HCEC 1CT (cell line): Measurements from ENCODE around the gene MAEA.
"Not testable (repeated sequence)": the region's sequence is repeated elsewhere in the genome, so short reads cannot be mapped to it uniquely, and the experiment has no call there.

Experiments used
- DNase-seq: peaks from one replicate; pipeline ENCODE4 v3.0.0-alpha.2; 2017

The MAEA gene

GRCh38 chr4:1285151-1285789 is 4.4 kb upstream of the MAEA start:
- no peak for DNase-seq

DNA sequence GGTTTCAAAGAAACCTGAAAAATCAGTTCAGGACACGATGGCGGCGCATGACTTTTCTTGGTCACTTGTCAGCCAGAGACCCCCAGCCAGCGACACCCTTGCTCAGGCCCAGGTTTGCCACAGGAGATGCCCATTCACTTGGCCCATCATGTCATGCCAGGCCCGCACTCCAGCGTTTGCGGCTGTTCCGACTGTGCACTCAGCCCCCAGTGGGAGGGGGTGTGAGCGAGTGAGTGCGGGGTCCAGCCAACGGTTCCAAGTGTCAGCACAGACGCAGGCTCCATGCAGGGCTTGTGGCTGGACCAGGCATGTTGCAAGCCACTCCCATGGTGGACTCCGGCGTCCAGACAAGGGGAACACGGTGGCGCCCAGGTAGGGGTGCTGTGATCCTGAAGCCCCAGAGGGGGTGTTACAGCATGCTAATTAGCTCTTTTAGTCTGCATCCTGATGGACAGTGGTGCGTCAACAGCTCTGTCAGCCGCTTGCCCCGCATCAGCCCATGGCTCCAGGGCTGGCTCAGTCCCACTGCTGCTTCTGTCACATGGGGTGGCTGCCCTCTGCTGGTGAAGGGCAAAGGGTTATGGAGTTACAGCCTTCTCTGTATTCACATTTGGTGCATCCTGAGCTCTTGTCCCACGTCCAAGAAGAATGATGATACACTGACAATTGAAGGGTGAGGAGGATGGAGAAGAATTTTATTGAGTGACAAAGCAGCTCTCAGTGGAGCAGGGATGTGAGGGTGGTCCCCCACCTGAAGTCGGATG is 3.7 kb upstream of the MAEA start:
- DNase-seq: no peak

DNA sequence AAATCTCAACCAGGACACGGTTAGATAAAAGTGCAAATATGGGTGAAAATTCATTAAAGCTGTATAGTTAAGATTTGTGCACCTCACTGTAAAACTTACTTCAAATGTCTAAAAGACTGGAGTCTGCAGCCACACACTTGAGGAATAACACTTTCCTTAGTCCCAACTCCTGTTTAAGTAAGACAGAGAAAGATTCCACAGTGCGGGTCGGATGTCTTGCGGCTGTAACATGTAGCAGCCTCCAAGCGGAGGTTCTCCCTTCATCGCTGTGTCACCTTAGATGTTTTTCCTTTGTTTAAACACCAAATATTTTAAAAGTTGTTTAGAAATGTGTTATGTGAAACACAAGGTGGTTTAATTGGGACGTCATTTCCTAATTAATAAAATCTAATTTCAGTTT is 905 bp upstream of the MAEA start:
- no peak for DNase-seq

DNA sequence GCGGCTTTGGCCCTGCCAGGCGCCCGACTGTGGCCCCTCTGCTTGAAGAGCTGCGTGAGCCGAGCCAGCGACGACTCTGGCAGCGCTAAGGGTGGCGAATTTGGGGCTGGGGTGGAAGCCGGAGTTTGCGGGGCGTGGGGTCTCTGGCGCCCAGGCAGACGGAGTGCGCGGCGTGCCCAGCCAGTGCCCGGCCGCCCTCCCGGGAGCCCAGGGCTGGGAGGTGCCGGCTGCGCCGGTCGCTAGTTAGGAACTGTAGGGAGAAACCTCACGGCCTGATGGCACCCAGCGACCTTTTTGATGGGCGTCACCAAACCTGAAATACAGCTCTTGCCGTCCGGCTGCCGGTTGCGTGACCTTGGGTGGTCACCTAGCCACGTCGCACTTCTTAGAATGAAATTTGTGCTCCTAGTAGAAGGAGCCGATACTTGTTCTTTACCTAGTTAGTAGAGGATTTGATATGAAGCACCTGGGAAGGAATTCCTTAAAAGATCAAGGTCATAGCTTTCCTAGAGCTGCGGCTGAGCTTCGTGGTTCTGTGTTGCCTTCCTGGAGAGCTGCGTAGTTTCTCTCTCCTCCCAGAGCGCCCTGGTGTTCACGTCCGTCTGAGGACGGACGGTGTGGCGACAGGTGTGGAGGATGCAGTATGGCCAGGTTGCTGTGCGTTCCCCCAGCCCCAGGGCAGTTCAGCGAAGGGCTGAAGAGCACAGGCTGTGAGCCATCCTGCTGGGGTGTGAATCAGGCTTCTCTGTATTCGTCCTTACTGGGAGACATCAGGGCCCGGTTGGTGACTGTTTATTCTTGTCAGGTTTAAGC is 680 bp downstream of the MAEA start:
- DNase-seq: no peak

GRCh38 chr4:1291091-1291490 is 1.4 kb downstream of the MAEA start:
- DNase-seq: no peak

DNA sequence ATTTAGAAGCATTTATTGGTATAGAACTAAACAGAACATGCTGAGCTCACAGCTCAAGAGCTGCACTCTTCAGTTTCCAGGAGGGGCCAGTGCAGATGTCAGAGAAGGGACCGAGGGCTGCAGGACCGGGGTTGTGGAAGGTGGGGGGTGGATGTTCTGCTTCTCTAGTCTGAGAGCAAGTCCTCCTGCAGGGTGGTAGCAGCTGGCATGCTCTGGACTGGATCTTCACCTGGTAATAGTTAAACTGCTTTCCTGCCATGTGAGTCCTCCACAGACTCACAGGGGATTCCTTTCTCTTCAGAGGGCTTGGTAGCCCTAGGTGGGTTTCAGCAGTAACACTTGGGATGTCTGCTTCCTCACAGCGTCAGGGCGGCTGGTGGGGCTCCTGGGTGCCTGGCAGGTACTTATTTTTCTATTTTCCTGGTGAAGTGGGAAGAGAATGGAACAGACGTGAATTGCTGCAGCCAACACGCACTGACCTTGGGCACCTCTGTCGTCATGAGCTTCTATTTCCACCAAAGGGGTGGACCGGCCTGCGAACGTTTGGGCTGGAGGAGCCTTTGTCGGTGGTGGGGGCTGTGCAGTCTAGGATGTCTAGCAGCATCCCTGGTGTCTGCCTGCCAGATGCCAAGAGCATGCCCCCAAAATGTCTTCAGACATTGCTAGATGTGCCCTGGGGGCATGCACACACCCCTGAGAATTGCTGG is 2.5 kb downstream of the MAEA start:
- no peak for DNase-seq

DNA sequence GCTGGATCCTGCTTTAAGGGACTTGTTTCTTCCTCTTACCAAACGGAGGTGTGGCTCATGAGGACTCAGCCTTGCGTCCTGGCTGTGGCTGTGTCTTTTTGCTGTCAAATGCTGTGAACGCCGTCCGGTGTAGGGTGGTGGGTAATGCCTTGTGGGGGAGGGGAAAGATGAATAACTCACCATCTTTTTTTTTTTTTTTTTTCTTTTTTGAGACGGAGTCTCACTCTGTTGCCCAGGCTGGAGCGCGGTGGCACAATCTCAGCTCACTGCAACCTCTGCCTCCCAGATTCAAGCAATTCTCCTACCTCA is 3.0 kb downstream of the MAEA start:
- DNase-seq: not testable (repeated sequence)

GRCh38 chr4:1293531-1293941 is 3.8 kb downstream of the MAEA start:
- no peak for DNase-seq

GRCh38 chr4:1293991-1294390 is 4.3 kb downstream of the MAEA start:
- DNase-seq: no peak

DNA sequence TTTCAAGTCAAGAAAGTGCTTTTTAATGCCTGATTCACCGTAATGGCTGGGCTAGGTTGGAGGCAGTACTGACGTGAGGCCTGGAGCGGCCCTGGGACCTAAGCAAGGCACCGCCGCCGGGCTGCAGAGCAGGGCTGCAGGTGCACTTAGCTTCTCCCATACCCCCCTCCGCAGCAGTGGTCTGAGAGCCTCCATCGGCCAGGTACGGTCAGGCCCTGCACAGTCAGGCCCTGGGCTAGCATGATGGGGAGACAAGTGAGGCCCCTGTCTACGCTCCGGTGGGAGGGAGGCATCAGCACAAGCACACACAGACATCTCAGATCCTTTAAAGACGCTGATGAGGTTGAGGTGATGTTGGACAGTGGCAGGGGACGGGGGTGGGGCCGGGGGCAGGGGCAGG is 4.7 kb downstream of the MAEA start:
- no peak for DNase-seq

DNA sequence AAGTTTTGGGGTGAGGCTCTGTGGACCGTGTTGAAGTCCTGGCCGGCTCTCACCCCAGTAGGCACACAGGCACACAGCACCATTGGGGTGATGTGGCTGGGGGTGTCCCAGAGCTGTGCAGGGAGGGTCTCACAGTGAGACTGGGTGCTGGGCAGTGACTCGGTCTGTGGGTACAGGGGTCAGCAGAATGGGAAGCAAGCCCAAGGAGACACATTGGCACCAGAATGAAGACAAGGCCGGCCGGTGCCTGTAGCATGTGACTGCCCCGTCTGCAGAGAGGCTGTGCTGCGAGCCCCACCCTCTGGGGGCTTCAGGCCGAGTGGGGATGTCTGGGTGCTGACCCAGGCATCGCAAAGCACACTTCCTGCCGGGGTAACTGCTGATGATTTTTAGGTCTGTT is 5.2 kb downstream of the MAEA start:
- DNase-seq: no peak

- DNase-seq: no peak
Observed at GRCh38 chr4:1295405-1296055, 5.8 kb downstream of the MAEA start.

DNA sequence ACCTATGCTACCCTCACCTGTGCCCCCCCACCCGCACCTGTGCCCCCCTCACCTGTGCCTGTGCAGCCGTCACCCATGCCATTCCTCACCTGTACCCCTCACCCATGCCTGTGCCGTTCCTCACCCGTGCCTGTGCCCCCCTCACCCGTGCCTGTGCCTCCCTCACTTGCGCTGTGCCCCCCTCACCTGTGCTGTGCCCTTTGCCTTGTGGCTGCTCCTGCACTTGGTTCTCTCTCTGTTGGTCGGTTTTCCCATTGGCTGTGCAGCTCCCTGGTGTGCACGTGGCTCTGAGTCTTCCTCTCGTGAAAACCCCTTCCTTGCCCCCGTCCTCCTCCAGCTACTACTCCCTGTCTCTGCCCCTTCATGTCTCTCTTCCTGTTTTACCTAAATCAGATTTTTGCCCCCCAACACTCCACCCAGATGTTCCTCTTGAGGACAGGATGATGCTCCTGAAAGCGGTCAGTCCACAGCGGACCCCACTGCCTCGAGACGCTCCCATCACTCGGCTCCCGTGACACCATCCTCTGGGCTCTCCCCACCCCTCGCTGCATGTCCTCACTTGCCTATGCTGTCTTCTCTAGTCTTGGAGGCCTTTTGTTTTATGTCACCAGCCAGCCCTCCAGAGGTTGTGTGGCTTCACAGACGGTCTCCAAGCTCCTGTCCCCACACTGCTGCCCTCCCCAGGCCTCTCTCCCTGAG is 6.8 kb downstream of the MAEA start:
- no peak for DNase-seq

DNA sequence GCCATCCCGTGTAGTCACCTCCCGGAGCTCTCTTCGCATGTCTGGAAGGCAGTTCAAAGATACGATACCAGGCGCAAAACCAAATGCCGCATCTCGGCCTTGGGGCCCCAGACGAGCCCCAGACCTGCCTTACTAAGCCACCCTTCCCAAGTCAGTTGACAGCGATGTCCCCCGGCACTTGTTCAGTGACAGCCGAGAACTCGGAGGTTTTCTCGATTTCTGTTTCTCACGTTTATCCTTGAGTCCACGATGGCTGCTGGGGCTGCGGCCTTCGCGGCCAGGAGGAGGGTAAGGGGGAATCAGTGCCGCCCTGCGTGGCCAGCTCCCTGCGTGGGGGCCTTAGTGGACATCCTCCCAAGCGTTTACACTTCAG is 7.3 kb downstream of the MAEA start:
- no peak for DNase-seq

DNA sequence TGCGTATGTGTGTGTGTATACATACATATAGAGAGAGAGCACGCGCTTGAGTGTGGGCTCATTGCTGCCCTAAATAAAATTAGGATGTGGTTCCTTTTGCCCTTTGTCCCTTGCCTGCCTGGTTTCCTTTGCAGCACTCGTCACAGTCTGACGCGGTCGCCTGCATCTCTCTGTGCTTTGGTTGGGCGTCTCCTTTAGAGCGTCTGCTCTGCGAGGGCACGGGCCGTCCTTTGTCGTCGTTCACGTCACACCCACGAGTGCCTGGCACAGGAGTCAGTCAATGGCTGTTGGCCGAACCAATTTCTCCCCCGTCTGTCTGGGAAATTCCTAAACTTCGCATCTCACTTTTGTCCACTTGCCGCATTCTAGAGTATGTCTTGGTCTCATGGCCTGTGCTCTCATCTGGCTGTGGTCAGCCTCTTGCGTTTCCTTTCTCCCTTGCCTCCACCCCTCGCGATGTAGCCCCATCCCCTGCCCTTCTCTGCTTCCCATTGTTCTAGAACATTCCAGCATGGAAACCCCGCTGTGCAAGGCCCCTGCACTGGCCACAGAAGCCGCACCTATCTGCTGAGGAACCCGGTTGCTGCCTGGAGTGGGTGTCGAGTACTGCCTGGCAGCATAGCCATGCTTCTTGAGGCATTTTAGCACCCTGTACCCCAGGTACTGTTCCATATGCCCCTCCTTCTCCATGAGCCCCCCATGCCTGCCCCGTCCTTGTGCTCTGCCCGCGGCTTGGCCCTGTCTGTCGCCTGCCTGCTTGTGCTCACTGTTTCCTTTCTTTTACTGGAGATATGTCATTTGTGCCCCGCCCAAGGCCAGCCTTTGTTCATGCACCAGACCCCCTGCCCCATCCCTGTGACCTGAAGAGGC is 8.0 kb downstream of the MAEA start:
- no peak for DNase-seq

DNA sequence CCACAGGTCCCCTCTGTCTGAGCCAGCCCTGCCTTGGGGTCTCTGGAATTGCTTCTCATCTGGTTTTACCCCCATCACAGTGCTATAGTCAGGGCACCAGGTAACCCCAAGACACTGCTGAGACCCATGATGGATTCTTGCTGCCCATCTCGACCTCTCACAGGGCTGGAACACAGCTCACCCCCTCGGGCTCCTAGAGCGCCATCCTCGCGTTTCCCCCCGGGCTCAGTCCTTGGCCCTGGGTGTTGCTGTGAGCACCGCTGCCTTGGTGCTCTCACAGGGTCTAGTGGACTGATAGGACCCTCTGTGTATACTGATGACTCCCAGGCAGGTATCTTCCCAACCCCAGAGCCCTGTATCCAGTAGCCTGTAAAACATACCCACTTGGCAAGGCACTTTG is 8.8 kb downstream of the MAEA start:
- DNase-seq: no peak

GRCh38 chr4:1299301-1299860 is 9.7 kb downstream of the MAEA start:
- no peak for DNase-seq

DNA sequence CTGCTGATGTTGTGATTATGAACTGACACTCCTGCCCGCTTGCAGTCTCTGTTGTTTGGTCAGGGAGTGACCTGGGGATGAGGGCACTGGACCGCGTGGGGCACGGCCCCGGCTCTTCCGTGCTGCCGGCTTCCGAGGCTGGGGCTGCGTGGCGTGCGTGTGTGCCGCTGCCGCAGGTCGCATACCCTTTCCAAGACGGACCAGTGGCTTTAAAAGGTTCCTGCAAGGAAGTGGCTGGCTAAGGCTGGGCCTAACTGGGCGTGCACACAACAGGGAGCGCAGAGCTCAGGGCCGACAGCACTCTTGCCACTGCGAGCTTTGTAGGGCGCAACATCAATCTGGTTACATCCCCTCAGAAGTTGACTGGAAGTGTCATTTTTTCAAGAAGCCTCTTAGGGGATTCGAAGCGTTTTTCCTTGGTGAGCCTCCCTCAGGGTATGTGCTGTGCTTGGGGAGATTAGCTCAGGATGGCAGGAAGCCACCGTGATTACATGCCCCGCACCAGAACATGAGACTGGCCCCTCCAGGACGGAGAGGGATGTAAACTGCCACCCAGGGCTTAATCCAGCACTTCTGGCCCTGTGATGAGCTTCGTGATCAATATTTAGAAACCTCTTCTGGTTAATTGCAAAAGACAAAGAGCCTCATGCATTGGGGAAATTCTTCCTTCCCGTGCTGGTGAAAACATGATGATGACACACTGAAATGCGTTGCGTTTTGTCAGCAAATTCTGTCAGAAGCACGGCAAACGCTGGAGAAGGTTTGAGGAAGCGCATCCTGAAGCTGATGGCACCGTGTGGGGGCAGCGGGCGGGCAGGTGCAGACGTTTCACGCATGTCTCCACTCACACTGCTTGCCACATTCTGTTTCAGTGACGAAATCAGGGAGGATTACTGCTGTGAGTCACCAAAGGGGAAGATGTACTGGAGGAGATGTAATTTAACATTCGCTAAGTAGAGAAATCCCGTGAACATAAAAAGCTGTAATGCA is 11.1 kb downstream of the MAEA start:
- peak; percentile 26 for DNase-seq

DNA sequence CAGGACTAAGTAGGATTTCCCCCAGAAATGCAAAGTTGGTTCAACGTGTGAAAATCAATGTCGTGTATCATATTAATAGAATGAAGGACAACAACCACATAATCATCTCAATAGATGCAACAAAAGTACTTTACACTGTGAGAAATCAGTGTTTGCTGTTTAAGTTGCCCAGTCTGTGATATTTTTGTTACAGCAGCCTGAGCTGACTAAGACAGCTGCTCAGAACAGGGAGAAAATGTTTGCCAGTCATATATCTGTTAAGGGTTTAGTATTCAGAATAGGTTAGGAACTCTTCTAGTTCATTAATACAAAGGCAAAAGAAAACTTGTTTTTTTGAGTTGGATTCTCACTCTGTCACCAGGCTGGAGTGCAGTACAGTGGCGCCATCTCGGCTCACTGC is 12.5 kb downstream of the MAEA start:
- no peak for DNase-seq

DNA sequence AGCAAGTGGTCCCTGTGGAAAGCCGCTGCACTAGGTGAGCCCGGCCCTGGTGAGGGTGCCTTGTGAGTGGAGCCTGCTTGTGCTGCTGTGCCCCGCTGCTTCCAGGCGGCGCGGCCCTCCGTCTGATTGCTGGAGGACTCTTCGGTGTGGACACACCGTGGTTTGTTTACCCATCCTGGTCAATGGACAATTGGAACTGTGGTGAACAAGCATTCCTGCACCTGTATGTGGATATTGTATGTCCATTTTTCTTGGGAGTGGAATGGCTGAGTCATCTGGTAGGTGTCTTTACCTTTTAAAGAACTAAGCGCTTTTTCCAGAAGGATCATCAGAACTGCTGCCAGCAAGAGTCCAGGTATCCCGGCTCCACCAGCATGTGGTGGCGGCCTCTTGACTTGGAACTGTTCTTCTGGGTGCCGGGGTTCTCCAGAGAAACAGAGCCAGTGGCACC is 15.6 kb downstream of the MAEA start:
- no peak for DNase-seq
